BE2C (cell line): ENCODE data around the gene LNP1.

Experiments
- DNase-seq: peaks from one replicate; pipeline ENCODE4 v3.0.0-alpha.2; 2020
- H3K27me3 ChIP-seq: fragments of 250-450 bp; sonication (Bioruptor Pico); 2 replicates; pipeline ENCODE4 v1.5.1; 2020; ENCODE audit warnings: mild to moderate bottlenecking
- H3K36me3 ChIP-seq: fragments of 250-450 bp; sonication (Bioruptor Pico); 2 replicates; pipeline ENCODE4 v1.5.1; 2020; ENCODE audit warnings: mild to moderate bottlenecking
- H3K4me1 ChIP-seq: fragments of 250-450 bp; sonication (Bioruptor Pico); 2 replicates; pipeline ENCODE4 v1.5.1; 2020
- H3K4me3 ChIP-seq: 2 replicates; pipeline ENCODE4 v1.5.1; 2011; ENCODE audit warnings: low read depth, low read length
- H3K9me3 ChIP-seq: fragments of 250-450 bp; sonication (Bioruptor Pico); 2 replicates; pipeline ENCODE4 v1.5.1; 2020
- CTCF ChIP-seq: IDR thresholded peaks from 2 replicates; pipeline ENCODE4 v1.5.1; 2012; ENCODE audit warnings: mild to moderate bottlenecking, low read depth, low read length

Gene LNP1

GRCh38 chr3:100448079-100448478 is 46.7 kb downstream of the LNP1 start:
- Histone ChIP-seq H3K4me3 (no peak overlapping the region), H3K4me1 (no peaks in the 10 kb centered on the region), H3K9me3 (no peaks in the 10 kb centered on the region), H3K27me3 (no peaks in the 10 kb centered on the region), H3K36me3 (no peaks in the 10 kb centered on the region)
- DNase-seq = no peak
- TF ChIP-seq CTCF = no peak

- H3K9me3 ChIP-seq = no peaks in the 10 kb centered on the region
- DNase-seq = no peak
- H3K27me3 ChIP-seq = no peaks in the 10 kb centered on the region
- H3K36me3 ChIP-seq = no peaks in the 10 kb centered on the region
- H3K4me3 ChIP-seq = no peak overlapping the region
- no peaks in the 10 kb centered on the region for H3K4me1 ChIP-seq
- no peak for TF ChIP-seq CTCF
These were observed 47.9 kb downstream of the LNP1 start for GRCh38 chr3:100449214-100449613.

- H3K4me1 ChIP-seq = no peaks in the 10 kb centered on the region
- H3K27me3 ChIP-seq = no peaks in the 10 kb centered on the region
- H3K36me3 ChIP-seq = no peaks in the 10 kb centered on the region
- no peak overlapping the region for H3K4me3 ChIP-seq
- TF ChIP-seq CTCF = no peak
- H3K9me3 ChIP-seq = no peaks in the 10 kb centered on the region
- no peak for DNase-seq
These were observed 53.3 kb downstream of the LNP1 start for GRCh38 chr3:100454677-100455076.

GRCh38 chr3:100455841-100456550 is 54.7 kb downstream of the LNP1 start:
- H3K27me3 ChIP-seq = no peaks in the 10 kb centered on the region
- H3K36me3 ChIP-seq = no peaks in the 10 kb centered on the region
- H3K4me1 ChIP-seq = no peaks in the 10 kb centered on the region
- no peak for DNase-seq
- TF ChIP-seq CTCF = no peak
- H3K4me3 ChIP-seq = no peak overlapping the region
- H3K9me3 ChIP-seq = no peaks in the 10 kb centered on the region

GRCh38 chr3:100456745-100457144 is 55.4 kb downstream of the LNP1 start:
- Histone ChIP-seq H3K36me3 (no peaks in the 10 kb centered on the region), H3K4me1 (no peaks in the 10 kb centered on the region), H3K27me3 (no peaks in the 10 kb centered on the region), H3K4me3 (no peak overlapping the region), H3K9me3 (no peaks in the 10 kb centered on the region)
- DNase-seq = no peak
- no peak for TF ChIP-seq CTCF

GRCh38 chr3:100457811-100458210 is 56.5 kb downstream of the LNP1 start:
- no peak for DNase-seq
- no peak overlapping the region for H3K4me3 ChIP-seq
- H3K4me1 ChIP-seq = no peaks in the 10 kb centered on the region
- no peaks in the 10 kb centered on the region for H3K36me3 ChIP-seq
- H3K27me3 ChIP-seq = no peaks in the 10 kb centered on the region
- TF ChIP-seq CTCF = no peak
- no peaks in the 10 kb centered on the region for H3K9me3 ChIP-seq
